Stomach smooth muscle (tissue), 2 donors: ENCODE measurements around the gene DPYD.

Experiments
- H3K27ac ChIP-seq: one replicate; pipeline ENCODE4 v1.7.0; 2013; ENCODE audit warnings: mild to moderate bottlenecking, low read length, inconsistent platforms
- H3K27me3 ChIP-seq, 2 donors: one replicate each; pipeline ENCODE4 v1.7.0; 2013; ENCODE audit warnings: low read length in 2 of 2; ENCODE audit not compliant: insufficient read depth in 2 of 2, control insufficient read depth in 1 of 2
- H3K36me3 ChIP-seq, 2 donors: one replicate each; pipeline ENCODE4 v1.7.0; 2013; ENCODE audit warnings: low read length in 2 of 2; ENCODE audit not compliant: control insufficient read depth in 2 of 2, insufficient read depth in 2 of 2
- H3K4me1 ChIP-seq: one replicate; pipeline ENCODE4 v1.7.0; 2013; ENCODE audit warnings: low read length; ENCODE audit not compliant: control insufficient read depth, insufficient read depth
- H3K4me3 ChIP-seq, 2 donors: one replicate each; pipeline ENCODE4 v1.7.0; 2013; ENCODE audit warnings: low read length in 2 of 2
- H3K9ac ChIP-seq, 2 donors: one replicate each; pipeline ENCODE4 v1.7.0; 2013; ENCODE audit warnings: low read length in 2 of 2, mild to moderate bottlenecking in 1 of 2
- H3K9me3 ChIP-seq, 2 donors: one replicate each; pipeline ENCODE4 v1.7.0; 2013; ENCODE audit warnings: low read length in 2 of 2; ENCODE audit not compliant: control insufficient read depth in 2 of 2
- donor health status: healthy.
- donor health status: Pancreatic carcinoma.

Gene DPYD

GRCh38 chr1:97196825-97197516 lies 723.9 kb downstream of the DPYD start:
- H3K9me3 ChIP-seq, result no peaks in the 10 kb centered on the region
- H3K4me3 ChIP-seq, result no peak overlapping the region
- no peaks in the 10 kb centered on the region for H3K4me1 ChIP-seq
- no peak overlapping the region for H3K9ac ChIP-seq
- no peak overlapping the region for H3K27ac ChIP-seq
- H3K27me3 ChIP-seq, result no peaks in the 10 kb centered on the region
- H3K36me3 ChIP-seq, result no peaks in the 10 kb centered on the region

- Histone ChIP-seq H3K27me3 (no peaks in the 10 kb centered on the region), H3K9me3 (no peaks in the 10 kb centered on the region), H3K36me3 (no peaks in the 10 kb centered on the region), H3K9ac (no peak overlapping the region), H3K27ac (no peak overlapping the region), H3K4me1 (no peaks in the 10 kb centered on the region), H3K4me3 (peak overlapping the region in 1 of 2 donors; percentile 16)
These were observed 727.8 kb downstream of the DPYD start for GRCh38 chr1:97192872-97193572.

DNA sequence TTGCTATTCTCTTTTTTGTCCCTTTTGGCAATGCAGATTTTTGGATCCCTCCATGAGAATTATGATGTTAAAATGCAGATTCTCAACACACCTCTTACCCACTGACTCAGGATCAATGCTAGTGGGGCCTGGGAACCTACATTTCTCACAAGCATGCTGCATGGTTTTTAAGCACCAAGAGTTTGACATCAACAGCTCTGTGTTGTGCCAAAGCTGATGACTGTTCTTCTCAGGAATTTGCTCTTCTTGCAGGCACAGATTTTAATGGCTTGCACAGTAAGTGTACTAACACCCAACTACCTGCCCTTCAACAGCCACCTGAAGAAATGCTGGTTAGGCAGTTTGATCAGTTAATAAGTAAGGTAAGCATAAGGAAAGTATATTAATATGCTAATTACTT lies 730.5 kb downstream of the DPYD start:
- Histone ChIP-seq H3K4me1 (no peaks in the 10 kb centered on the region), H3K36me3 (no peaks in the 10 kb centered on the region), H3K27me3 (no peaks in the 10 kb centered on the region), H3K9ac (no peak overlapping the region), H3K27ac (no peak overlapping the region), H3K4me3 (no peak overlapping the region), H3K9me3 (no peaks in the 10 kb centered on the region)

DNA sequence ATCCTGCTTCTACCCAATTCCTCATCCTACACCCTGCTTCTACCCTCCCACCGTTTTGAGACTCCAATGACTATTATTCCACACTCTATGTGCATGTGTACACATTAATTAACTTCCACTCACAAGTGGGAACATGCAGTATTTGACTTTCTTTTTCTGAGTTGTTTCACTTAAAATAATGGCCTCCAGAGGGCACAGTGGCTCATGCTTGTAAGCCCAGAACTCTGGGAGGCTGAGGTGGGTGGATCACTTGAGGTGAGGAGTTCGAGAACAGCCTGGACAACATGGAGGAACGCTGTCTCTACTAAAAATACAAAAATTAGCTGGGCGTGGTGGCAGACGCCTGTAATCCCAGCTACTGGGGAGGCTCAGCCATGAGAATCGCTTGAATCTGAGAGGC lies 734.5 kb downstream of the DPYD start:
- no peaks in the 10 kb centered on the region for H3K36me3 ChIP-seq

GRCh38 chr1:97174039-97174704 lies 746.7 kb downstream of the DPYD start:
- no peak overlapping the region for H3K4me3 ChIP-seq
- no peaks in the 10 kb centered on the region for H3K27me3 ChIP-seq
- H3K4me1 ChIP-seq, result no peaks in the 10 kb centered on the region

More for the DNA sequence above, 734.5 kb downstream of the DPYD start:
- no peak overlapping the region for H3K4me3 ChIP-seq
- H3K9ac ChIP-seq, result no peak overlapping the region
- no peak overlapping the region for H3K27ac ChIP-seq
- H3K4me1 ChIP-seq, result no peaks in the 10 kb centered on the region
- no peaks in the 10 kb centered on the region for H3K9me3 ChIP-seq
- H3K27me3 ChIP-seq, result no peaks in the 10 kb centered on the region

GRCh38 chr1:97170300-97170699 lies 750.5 kb downstream of the DPYD start:
- H3K36me3 ChIP-seq, result peaks cover 0 to 2% of the 10 kb centered on the region in 2 donors

More at GRCh38 chr1:97174039-97174704, 746.7 kb downstream of the DPYD start:
- Histone ChIP-seq H3K36me3 (peaks cover 0 to 2% of the 10 kb centered on the region in 2 donors), H3K27ac (no peak overlapping the region), H3K9me3 (no peaks in the 10 kb centered on the region), H3K9ac (no peak overlapping the region)

GRCh38 chr1:97168056-97168455 lies 752.8 kb downstream of the DPYD start:
- no peak overlapping the region for H3K27ac ChIP-seq
- H3K9ac ChIP-seq, result no peak overlapping the region
- H3K27me3 ChIP-seq, result no peaks in the 10 kb centered on the region
- peaks cover 0 to 2% of the 10 kb centered on the region in 2 donors for H3K36me3 ChIP-seq
- no peaks in the 10 kb centered on the region for H3K9me3 ChIP-seq
- no peak overlapping the region for H3K4me3 ChIP-seq
- H3K4me1 ChIP-seq, result no peaks in the 10 kb centered on the region

More at GRCh38 chr1:97170300-97170699, 750.5 kb downstream of the DPYD start:
- H3K27me3 ChIP-seq, result no peaks in the 10 kb centered on the region
- no peaks in the 10 kb centered on the region for H3K4me1 ChIP-seq
- H3K27ac ChIP-seq, result no peak overlapping the region
- H3K9me3 ChIP-seq, result no peaks in the 10 kb centered on the region
- H3K9ac ChIP-seq, result no peak overlapping the region
- H3K4me3 ChIP-seq, result no peak overlapping the region

- H3K27me3 ChIP-seq, result no peaks in the 10 kb centered on the region
- no peaks in the 10 kb centered on the region for H3K4me1 ChIP-seq
- H3K4me3 ChIP-seq, result no peak overlapping the region
- peaks cover 0 to 2% of the 10 kb centered on the region in 2 donors for H3K36me3 ChIP-seq
- no peak overlapping the region for H3K9ac ChIP-seq
- no peak overlapping the region for H3K27ac ChIP-seq
- H3K9me3 ChIP-seq, result no peaks in the 10 kb centered on the region
These were observed 753.6 kb downstream of the DPYD start for GRCh38 chr1:97167246-97167645.

- no peaks in the 10 kb centered on the region for H3K36me3 ChIP-seq
- H3K27me3 ChIP-seq, result no peaks in the 10 kb centered on the region
- no peak overlapping the region for H3K27ac ChIP-seq
These were observed 754.2 kb downstream of the DPYD start for GRCh38 chr1:97166626-97167025.

DNA sequence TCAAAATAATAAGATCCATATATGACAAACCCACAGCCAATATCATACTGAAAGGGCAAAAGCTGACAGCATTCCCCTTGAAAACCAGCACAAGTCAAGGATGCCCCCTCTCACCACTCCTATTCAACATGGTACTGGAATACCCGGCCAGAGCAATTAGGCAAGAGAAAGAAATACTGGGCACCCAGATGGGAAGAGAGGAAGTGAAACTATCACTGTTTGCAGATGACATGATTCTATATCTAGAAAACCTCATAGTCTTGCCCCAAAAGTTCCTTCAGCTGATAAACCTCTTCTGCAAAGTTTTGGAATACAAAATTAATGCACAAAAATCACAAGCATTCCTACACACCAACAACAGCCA lies 756.6 kb downstream of the DPYD start:
- H3K9ac ChIP-seq, result no peak overlapping the region

More at GRCh38 chr1:97166626-97167025, 754.2 kb downstream of the DPYD start:
- Histone ChIP-seq H3K4me3 (no peak overlapping the region), H3K9me3 (no peaks in the 10 kb centered on the region), H3K4me1 (no peaks in the 10 kb centered on the region), H3K9ac (no peak overlapping the region)

More for the DNA sequence above, 756.6 kb downstream of the DPYD start:
- Histone ChIP-seq H3K9me3 (no peaks in the 10 kb centered on the region), H3K36me3 (no peaks in the 10 kb centered on the region), H3K27me3 (no peaks in the 10 kb centered on the region), H3K27ac (no peak overlapping the region), H3K4me1 (no peaks in the 10 kb centered on the region), H3K4me3 (no peak overlapping the region)
